Measurements from ENCODE around the gene OVAAL. TPM values are rescaled to one million over a fixed set of nuclear protein-coding genes. Genes with fewer than 3 reads are reported as not detected.

The OVAAL gene
- total RNA-seq, 2 donors from 2014 or later = not detected

DNA sequence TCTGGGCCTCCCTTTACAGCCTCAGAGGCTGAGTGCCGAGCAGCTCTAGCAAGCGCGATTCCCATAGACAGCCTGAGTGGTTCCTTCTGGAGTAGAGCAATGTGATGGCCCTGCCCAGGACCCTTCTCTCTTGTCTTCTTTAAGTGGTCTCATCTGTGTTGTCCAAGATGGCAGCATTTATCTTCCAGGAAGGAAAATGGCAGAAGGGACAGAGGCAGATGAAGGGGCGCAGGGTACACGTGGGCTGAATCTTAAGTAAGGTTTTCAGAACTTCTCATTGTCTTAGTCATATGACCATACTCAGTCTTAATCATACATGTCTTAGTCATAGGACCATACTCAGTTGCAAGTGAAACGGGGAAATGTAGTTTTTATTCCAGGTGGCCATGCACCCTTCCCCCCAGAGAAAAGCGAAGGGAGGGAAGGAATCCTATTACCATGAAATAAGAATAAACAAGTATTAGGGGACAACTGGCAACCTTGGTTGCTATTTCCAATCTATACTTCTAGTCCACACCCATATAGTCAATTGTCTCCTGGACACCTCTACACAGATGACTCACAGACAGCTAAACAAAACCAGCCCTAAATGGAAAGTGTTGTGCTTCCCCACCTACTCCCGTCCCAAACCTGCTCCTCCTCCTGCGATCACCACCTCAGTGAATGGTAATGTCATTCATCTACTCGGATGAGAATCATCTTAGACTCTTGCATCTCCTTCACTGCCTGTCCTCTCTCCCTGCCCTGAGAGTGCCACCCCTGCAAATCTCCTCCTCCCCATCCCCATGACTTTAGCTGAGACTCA is 13.3 kb downstream of the OVAAL start:
- ATAC-seq (no peak), DNase-seq (no peak)
- Histone ChIP-seq H3K27ac (no peak overlapping the region), H3K4me3 (no peak overlapping the region), H3K9me3 (no peaks in the 10 kb centered on the region), H3K36me3 (replicated peaks in 1 of 2; ENCODE audit: insufficient read depth in 1 of 2, low read depth in 2 of 2) (no peaks in the 10 kb centered on the region), H3K4me1 (peaks cover 41% of the 10 kb centered on the region), H3K27me3 (no peaks in the 10 kb centered on the region)
- intact Hi-C loops (cut with DNase I) = no loop called here
- 93 to 95% methylated on average over 10 of the region's 10 CpGs for WGBS, 2 donors
- TF ChIP-seq POLR2A (IDR thresholded peaks at IDR 0.05) (no peak), CTCF (IDR thresholded peaks at IDR 0.05) (no peak)

GRCh38 chr1:180572760-180573159 is 14.0 kb downstream of the OVAAL start:
- Histone ChIP-seq H3K4me3 (no peak overlapping the region), H3K4me1 (peaks cover 49% of the 10 kb centered on the region), H3K36me3 (replicated peaks in 1 of 2; ENCODE audit: insufficient read depth in 1 of 2, low read depth in 2 of 2) (no peaks in the 10 kb centered on the region), H3K27ac (no peak overlapping the region), H3K9me3 (no peaks in the 10 kb centered on the region), H3K27me3 (no peaks in the 10 kb centered on the region)
- TF ChIP-seq CTCF (IDR thresholded peaks at IDR 0.05) = no peak
- no peak for TF ChIP-seq POLR2A (IDR thresholded peaks at IDR 0.05)
- WGBS, 2 donors = 88 to 92% methylated on average over 4 of the region's 4 CpGs
- no peak for ATAC-seq
- intact Hi-C loops (cut with DNase I) = no loop called here
- no peak for DNase-seq

DNA sequence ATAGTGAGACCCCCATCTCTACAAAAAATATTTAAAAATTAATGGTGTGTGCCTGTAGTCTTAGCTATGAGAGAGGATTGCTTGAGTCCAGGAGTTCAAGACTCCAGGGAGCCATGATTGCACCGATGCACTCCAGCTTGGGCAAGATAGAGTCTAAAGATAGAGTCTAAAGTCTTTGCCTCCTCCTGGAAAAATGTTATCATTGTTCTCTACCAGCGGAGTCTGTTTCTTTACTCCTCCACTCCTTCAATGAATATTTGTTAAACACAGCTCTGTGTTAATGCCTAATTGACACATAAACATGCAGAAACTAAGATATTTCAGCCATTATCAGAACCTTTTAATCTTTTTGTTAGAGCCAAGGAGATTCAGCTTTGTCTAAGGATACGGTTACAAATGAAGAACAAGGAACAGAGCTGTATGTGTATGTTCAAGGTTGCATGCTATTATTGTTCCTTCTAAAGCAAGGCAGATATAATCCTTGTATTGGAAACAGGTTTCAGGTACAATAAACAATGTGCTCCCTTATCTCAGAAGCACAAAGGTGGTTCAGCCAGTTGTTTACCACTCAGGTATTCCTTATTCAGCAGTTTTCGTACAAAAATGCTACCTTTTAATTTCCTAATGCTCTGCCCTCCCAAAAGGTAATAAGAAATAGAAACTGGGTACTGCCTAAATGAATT is 15.4 kb downstream of the OVAAL start:
- WGBS, 2 donors = 15 to 18% methylated on average over 4 of the region's 4 CpGs
- intact Hi-C loops (cut with DNase I) = no loop called here
- no peak for TF ChIP-seq POLR2A (IDR thresholded peaks at IDR 0.05)
- no peak for TF ChIP-seq CTCF (IDR thresholded peaks at IDR 0.05)
- Histone ChIP-seq H3K27me3 (no peaks in the 10 kb centered on the region), H3K9me3 (no peaks in the 10 kb centered on the region), H3K27ac (peak overlapping the region; percentile 18 to 70 (median 48)), H3K36me3 (replicated peaks in 1 of 2; ENCODE audit: insufficient read depth in 1 of 2, low read depth in 2 of 2) (no peaks in the 10 kb centered on the region), H3K4me1 (peaks cover 55% of the 10 kb centered on the region), H3K4me3 (no peak overlapping the region)
- peak; percentile 88 for ATAC-seq
- peak in 1 of 4 donors; percentile 18 for DNase-seq

DNA sequence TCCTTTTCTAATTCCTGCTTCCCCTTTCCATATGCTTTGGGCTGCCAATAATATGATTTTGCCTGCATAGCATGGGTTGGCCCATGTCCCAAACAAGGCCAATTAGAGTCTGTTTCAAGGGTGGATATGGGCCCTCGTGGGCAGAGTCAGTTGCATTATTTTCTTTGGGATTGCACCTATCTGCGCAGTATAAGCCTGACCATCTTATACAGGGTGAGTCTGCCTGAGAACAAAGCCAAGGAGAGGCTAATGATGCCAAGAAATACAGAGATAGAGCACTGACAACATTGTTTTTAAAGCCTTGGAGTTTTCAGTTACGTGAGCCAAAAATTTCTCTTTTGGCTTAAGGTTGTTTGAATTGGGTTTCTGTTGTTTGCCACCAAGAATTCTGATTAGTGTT is 18.6 kb downstream of the OVAAL start:
- 28 to 30% methylated on average over 3 of the region's 3 CpGs for WGBS, 2 donors
- no peaks in the 10 kb centered on the region for H3K36me3 ChIP-seq (replicated peaks in 1 of 2; ENCODE audit: insufficient read depth in 1 of 2, low read depth in 2 of 2)
- peaks cover 77% of the 10 kb centered on the region for H3K4me1 ChIP-seq
- ATAC-seq = peak; percentile 16
- no peaks in the 10 kb centered on the region for H3K27me3 ChIP-seq
- peak overlapping the region in 3 of 4 donors; percentile 39 to 57 (median 44) for H3K27ac ChIP-seq
- peak in 1 of 4 donors; percentile 32 for DNase-seq
- TF ChIP-seq CTCF (IDR thresholded peaks at IDR 0.05) (no peak), POLR2A (IDR thresholded peaks at IDR 0.05) (no peak)
- no peak overlapping the region for H3K4me3 ChIP-seq
- intact Hi-C loops (cut with DNase I) = no loop called here
- no peaks in the 10 kb centered on the region for H3K9me3 ChIP-seq

All from body of pancreas (tissue), 4 donors.